ENCODE results near the gene BEAN1.

BEAN1 gene

DNA sequence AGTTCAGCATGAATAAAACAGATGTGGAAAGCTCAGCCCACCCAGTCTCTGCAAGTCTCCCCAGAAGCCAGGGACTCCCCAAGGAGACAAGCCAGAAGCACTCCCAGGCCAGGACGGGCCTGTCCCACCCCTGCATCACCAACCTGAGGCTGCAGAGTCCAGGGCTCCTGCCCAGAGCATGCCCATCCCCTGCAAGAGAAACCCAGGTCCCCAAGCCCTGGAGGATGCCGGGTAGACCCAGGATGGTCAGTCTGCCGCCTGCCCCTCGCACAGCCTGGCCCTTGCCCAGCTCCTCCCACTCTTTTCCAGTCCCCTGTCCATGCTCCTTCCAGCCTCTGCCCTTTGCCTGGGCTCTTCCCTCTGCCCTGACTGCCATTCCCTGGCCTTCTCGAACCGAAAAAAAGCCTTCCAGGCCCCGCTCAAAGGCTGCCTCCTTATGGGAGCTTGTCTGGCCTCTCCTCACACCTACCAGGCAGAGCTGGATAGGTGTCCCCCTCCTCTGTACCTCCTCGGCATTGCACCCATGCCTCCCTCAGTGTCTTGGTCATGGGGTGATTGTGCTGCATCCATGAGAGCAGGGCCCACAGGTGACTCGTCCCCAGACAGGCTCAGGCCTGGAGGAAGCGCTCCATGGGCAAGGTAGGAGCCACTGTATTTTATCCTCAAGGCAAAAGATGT, 44.8 kb downstream of the BEAN1 start:
- DNase-seq, result no peak

DNA sequence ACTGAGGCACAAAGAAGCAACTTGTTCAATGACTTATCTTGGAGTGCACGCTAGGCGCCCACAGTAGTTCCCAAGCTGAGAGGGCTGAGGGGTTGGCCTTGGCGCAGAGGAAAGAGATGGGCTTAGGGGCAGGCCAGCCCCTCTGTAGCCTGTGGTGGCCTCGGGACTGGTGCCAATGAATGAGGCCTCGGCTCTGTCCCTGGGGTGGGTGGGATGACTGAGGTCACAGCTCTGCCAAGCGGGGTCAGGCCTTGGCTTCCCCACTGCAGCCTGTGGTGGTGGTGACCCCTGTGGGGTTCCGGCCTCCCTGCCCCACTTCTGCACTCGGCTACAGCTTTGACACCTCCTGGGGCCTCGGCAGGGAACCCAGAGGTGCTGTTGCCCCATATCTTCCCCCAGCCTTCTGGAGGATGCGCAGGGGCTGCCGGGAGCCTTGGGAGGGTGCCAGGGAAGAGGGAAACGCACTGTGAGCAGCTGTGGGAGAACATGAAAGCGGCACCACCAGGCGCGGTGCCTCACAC, 46.0 kb downstream of the BEAN1 start:
- DNase-seq, result no peak

DNA sequence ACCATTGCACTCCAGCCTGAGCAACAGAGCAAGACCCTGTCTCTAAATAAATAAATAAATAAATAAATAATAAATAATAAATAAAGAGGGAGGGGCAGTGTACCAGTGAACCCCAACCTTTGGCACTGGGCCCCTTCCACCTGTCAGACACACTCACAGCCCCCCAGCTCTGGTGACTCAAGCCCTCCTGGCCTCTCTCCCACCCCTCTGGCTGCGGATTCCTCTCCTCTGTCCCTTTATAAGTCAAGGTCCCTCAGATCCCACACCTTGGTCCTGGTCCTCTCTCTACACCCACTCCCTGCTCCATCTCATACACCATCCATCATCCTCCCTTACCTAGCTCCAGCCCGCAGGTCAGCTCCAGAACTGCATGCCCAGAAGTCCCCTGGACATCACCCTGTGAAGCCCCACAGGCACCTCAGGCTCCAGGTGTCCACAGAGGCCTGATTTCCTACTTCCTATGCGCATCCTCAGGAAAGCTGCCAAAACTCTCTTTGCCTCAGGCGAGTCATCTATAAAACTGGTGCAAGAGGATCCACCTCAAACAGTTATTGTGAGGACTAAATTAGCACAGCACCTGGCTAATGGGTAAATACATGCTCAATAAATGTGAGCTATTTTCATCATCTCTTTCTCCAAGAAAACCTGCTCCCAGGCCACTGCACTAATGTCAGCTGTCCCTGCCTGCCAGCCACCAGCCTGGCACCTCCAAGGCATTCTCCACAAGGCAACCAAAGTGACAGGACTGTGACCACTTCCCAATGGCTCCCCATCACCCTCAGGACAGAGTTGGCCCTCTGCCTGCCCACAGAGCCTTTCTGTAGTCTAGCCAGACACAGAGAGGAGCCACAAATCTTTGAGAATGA, 46.8 kb downstream of the BEAN1 start:
- DNase-seq, result no peak

DNA sequence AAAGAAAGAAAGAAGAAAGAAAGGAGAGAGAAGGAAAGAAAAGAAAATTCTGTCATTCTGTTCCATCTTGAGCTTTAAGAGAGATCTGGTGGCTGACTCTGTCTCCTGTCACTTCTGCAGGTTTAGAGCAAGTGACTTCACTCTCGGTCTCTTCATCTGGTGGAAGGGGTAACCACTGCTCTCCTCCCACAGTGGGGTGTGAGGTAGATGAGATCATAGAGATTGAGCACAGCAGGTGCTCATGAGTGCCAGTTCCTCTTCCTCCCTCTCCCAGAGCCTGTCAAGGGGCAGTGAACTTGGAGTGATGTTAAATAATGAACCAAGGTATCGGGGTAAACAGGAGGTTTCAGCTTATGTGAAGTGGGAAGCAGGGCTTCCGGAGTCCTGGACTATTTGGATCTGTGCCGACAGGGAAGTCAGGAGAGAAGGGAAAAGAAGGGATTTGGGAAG, 47.7 kb downstream of the BEAN1 start:
- DNase-seq, result no peak

DNA sequence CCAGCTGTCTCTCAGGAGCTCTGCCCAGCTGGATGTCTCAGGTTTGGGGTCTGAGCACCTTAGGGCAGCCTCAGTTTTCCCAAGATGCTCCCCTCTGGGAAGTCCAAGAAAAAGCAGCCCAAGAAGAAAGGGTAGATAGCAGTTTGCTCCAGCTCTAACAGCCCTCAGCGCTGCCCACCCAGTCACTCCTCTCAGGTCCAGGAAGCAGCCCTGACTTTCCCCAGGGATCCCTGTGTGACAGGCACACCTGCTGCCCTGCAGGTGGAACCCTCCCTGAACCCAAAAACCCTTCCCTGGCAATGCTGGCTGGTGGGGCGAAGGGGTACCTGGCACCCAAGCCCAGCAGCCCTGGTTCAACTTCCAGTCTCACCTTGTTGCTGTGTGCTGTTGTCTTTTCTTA, 48.1 kb downstream of the BEAN1 start:
- no peak for DNase-seq

DNA sequence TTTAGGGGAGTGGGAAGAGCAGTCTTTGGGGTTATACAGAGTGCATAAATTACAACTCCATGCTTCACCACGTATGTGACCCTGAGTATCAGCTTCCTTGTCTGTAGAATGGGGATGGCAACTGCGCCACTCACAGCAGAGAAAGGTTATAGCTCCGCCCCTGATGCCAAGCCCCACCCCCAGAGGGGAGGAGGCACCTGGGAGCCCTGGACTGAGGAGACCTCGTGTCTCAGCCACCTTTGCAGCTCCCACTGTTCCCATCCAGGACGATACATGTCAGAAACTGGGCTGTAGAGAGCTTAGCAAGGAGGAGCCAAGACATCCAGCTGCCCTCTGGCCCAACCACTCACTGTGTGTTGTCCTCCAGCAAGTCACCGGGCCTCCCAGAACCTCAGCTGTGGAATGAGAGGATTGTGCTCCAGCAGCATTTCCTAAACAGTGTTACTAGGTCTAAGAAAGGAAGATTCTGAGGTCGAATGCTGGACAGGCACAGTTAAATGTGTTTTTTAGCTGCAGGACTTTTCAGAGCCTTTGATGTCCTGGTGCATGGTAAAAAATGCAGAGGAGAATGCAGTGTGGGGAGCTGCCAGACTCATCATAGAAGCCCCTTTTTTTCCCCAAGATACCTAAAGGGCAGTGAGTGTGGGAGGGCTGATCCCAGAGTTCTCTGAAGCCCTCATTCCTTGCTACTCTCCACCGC, 49.4 kb downstream of the BEAN1 start:
- DNase-seq, result no peak

DNA sequence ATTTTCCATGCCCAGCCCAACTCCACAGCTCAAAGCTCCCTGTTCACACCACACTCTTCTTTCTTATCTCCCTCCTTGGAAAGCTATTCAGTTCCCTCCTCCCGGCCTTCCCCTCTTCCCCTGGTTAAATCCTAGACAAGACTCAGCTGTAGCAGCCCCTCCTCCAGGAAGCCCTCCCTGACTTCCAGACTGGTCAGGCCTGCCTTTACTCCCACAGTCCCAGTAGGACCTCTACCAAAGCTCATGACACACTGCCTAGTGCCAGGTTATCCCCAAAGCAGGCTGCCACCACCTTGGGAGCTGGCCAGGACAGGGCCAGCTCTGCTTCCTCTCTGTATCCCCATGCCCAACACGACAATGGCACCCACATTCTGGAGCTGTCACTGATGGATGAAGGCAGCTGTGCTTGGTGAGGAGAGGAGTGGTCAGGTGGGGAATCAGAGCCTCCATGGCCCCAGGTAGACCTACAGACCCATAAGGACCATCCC, 50.0 kb downstream of the BEAN1 start:
- DNase-seq, result no peak

DNA sequence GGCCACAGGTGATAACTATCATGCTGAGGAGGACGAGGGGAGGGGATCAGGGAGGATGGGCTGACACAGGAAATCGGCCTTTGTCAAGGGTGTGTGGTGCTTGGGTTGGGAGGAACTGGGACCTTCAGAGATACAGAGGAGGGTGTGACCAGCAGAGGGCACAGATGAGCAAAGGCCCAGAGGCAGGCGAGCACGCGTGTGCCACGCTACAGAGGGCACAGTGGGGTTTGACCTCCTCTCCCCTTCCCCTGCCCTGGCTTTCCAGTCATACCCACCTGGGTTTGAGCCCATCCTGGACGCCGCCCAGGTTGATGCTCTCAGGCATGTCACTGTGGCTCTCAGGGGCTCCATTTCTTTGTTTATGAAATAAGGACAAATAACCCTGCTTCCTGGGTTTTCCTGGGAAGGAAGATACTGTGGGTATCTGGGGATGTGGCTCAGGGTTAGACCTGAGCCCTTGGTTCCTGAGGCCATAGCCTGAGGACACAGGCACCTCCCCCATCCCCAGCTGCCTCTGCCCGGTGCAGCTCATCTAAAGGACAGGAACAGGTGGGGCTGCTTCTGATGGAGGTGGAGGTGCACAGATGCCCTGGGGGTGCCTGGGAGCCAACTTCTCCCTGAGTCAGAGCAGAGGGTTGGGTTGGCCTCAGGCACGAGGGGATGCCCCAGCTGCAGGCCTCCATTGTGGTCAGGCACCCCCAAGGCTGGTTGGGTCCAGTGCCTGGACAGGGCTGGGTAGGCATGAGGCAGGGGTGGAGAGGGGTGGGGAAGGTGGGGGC, 51.8 kb downstream of the BEAN1 start:
- DNase-seq, result no peak

DNA sequence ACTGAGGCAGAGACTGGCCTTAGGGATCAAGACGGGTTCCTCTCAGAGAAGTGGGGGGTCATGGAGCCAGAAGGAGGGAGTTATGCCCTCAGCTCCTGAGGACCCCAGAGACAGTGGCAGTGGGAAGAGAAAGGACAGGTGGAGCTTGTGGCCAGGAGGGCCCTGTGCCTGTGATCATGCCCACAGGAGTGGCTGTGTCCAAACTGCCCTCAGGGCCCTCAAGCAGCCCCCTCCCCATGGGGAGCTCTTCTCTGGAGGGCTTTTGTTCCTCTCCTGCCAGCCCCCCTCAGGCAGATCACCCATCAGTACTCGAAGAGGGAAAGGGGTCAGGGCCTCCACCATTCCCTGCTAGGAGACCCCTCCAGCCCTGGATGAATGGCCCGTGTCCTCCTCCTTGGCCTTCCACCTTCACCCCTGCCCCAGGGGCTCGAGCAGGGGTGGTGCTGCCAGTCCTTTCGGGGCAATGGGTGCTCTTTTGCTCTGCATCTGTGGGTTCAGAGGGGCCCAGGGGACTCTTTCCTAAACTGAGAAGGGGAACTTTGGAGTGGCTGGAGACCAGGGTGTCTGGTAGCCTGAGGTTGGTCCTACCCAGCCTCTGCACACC, 52.7 kb downstream of the BEAN1 start:
- no peak for DNase-seq

DNA sequence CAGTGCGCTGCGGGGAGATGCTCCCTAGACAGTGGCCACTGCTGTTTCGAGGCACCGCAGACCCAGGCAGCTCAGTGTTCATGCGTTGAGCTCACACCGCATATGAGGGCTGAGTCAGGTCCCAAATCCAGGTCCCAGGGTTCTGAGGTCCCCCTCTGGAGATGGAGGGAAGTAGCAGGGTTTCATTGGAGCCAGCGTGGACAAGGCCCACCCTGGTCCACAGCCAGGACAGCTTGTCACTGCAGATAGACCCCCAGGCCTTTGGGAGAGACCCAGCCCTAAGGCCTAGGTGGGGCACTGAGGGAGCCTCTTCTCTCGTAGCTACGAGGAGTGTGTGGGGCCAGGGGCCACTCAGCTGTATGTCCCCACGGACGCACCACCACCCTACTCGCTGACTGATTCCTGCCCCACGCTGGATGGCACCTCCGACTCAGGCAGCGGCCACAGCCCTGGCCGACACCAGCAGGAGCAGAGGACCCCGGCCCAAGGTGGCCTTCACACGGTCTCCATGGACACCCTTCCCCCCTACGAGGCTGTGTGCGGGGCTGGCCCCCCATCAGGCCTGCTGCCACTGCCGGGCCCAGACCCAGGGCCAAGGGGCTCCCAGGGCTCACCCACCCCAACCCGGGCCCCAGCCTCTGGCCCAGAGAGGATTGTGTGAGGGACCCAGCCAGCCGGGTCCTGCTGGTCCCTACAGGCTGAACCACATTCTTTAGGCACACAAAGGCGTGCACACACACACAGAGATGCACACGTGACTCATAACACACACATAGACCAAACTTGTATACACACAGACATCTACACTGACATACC, 53.4 kb downstream of the BEAN1 start:
- no peak for DNase-seq

DNA sequence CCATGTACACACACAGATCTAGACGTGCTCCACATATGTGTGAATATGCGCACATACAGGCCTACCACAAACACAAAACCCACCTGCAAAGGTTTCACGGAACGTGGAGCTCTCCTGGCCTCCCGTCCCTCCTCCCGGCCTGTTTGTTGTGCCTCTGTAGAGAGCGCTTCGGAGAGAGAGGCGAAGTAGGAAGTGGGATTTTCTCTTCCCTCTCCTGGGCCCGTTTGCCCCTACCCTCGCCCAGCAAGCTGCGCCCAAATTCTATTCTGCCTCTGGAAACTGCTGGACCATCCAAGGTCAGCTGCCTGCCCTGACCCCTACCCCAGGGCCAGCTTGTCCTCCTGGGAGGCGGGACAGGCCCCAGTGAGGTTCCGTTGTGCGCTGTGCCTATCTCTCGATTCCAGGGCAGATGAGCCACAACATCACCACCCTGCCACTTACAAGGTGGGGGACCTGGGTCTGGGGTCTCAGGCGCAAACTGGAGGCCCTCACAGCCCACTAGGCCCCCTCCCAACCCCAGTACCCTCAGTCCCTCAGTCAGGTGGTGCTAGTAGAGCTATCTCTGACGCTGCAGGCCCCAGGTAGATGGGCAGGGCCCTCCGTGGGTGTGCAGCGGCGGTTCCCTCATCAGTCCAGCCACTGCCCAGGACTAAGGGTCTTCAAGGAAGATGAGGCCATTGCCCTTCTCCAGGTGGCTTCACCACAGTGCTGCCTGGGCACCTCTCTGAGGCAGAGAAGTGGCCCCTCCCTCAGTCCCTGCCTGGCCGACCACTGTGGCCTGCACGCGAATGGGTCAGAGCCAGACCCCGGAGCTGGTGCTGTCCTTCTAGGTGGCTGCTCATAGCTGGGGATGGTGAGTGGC, 54.2 kb downstream of the BEAN1 start:
- DNase-seq, result no peak

DNA sequence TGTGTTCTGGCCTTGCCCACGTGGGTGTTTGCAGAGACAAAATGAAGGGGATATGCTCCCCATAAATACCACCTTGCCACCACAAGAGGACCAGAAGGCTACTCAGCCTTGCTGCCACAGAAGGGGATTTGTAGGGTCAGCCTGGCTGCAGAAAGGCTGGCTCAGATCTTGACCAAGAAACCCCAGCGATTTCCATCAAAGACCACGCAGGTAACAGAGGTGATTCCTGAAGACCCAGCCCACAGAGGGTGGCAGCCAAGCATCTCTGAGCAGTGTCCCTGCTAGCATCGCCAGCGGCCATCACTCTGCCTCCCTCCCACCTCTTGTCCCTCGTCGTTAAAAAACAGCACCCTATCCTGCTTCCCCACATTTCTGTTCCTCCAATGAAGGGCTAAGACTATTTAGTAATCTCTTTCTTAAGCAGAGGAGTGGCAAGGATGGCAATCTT, 54.9 kb downstream of the BEAN1 start:
- no peak for DNase-seq

DNA sequence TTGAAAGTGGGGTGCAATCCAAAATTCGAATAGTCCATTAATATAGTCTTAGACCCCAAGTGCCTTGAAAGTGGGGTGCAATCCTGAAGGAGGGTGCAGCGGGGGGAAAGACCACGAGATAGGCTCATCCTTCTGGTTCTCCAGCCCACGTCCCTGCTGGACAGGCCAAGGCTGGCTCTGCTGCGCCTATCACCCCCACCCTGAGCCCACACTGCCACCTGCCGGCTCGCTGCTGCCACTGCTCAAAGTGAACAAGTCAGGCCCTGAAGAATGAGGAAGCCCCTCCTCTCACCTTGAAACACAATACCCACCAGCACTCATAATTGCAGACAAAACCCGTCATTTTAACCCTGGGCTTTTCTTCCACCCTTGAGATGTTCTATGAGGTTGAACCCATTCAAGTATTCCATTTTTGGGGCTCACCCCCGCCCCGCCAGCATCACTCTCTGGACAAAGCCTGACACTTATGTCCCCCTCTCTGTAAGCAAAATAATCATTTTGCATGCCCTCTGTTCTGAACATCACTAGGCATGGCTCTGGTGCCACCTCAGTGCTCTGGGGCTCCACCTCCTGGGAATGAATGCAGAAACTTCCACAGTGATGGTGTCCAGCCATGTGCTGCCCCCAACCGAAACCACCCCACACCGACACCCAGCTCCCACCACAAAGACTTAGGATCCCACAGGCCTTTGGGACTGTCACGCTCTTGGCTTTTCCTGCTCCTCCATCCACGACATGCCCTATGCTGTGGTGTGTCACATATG, 56.8 kb downstream of the BEAN1 start:
- DNase-seq, result peak; percentile 42

DNA sequence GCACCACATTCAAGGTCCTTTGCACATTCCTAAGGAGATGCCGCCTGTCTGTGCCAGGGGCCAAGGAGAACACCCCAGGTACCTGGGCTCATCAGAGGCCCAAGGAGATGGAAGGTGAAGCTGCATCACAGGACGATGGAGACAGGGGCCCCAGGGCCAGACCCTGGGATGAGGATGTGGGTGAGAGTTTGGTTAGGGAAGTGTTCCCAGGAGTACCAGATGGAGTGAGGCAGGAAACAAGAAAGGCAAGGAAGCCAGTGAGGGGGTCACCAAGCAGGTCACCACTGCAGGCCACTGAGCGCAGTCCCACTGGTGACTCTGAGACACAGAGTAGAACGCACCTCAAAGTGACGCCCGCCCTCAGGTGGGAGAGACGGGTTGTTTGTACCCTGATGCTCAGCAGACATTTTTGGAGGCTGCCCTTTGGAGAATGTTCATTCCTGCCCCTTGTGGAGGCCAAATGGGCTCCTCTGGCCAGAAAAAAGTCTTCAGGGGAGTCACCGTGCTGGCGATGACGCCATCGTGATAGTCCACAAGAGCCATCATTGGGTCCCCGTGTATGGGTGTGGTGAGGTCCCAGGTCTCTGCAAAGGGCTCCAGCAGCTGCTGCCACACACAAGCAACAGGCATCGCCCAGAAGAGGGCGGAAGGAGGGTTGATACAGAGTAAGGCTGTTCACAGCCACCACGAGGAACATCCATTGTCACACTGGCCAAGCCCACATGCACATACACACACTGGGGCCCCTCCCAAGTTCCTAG, 57.5 kb downstream of the BEAN1 start:
- no peak for DNase-seq

DNA sequence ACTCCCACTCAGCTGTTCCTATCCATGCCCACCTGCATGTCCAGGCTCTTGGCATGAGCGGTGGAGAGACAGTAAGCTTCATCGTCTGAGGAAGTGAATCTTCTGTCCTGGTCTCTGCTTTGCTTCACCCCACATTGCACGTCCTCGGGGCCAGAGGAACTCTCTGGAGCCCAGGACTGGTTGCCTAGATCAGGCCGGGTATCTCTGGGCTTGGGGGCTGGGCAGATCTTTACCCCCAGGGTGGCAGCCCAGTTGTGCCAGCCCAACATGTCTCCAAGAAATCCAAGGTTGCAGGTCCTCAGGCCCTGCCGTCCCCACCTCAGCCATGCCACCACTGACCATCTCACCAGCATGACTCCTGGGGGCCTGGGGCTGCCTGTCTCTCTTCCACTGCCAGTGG, 58.3 kb downstream of the BEAN1 start:
- no peak for DNase-seq

DNA sequence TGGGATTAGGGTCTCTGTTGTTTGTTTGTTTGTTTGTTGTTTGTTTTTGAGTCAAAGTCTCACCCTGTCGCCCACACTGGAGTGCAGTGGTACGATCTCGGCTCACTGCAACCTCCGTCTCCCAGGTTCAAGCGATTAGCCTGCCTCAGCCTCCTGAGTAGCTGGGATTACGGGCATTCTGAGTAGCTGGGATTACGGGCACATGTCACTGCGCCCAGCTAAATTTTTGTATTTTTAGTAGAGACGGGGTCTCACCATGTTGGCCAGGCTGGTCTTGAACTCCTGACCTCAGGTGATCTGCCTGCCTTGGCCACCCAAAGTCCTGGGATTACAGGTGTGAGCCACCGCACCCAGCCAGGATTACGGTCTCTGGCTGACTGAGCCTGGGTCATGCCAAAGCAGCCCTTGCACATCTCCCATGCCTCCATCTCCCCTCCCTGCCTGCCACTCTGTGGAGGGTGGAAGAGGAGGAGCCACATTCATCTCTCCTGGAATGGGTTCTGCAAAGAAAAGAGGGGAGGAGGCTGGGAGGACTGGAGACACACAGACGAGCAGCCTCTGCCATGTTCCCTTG, 59.2 kb downstream of the BEAN1 start:
- no peak for DNase-seq

DNA sequence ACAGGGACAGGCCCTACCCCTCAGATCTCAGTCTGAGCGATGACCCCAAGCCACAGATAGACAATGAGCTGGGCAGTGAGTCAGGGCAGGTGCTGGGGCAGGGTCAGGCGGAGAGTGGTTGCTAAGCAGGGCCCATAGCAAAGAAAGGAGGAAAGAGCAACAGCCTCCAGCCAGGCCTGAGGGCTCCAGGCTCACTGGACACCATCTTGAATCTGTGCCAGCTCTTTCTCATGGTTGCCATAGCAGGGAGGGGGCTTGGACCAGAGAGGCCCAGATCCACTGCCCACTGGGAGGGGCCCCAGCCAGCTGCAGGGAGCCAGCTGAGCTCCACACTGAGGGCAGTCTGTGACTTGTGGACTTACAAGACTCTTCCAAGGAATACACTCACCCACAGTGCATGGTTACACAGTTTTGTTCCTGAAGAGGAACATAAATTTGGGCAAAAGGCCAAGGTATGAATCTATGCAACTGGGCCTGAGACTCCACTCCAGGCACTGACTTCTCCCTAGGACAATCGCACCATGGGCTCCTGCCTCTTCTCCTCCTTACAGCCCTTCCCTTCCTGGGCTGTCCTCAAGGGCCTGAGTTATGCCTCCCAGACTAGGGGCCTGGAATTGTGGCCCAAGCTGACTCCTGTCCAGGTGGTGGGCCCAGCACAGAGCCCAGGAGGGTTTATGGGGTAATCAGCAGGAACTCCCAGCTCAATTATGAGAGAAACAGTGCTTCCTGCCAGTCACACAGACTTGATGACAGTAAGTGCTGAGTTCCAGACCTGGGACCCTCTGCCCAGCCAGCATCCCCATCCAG, 59.9 kb downstream of the BEAN1 start:
- no peak for DNase-seq

Data from activated gamma-delta T cell (primary cell).